Fibroblast of mammary gland (primary cell): ENCODE results near the gene CLOCK.
"Not testable (repeated sequence)": the region's sequence is repeated elsewhere in the genome, so short reads cannot be mapped to it uniquely, and the experiment has no call there.

ENCODE experiments used
- DNase-seq: peaks from one replicate; pipeline ENCODE4 v3.0.0-alpha.2; 2010; ENCODE audit warnings: low read depth
- H3K4me3 ChIP-seq: 2 replicates; pipeline ENCODE4 v1.5.1; 2011; ENCODE audit warnings: low read depth, mild to moderate bottlenecking, low read length, moderate library complexity; ENCODE audit not compliant: control insufficient read depth
- TF ChIP-seq, protein P1 (sequence below): conservative IDR thresholded peaks from 2 replicates; pipeline ENCODE4 v1.5.1; 2011; ENCODE audit warnings: low read depth, low read length, inconsistent platforms; ENCODE audit not compliant: control insufficient read depth, insufficient read depth

Gene CLOCK

DNA sequence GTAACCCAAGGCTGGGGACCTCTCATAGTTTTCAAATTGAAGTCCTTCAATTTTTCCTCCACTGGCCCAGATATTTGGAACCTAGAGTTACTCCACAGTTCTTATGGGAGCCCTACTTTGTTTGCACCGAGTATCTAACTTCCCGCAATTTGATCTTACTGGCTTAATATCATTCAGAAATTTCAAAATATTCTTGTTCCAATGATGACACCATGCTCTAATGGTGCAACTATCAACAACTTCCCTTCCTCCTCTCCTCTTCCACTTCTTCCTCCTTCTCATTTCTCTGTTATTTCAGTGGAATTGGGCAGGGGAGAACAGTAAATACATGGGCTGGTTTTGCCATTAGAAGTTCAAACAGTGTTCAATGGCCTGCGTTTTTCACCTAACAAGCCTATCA is 25.1 kb upstream of the CLOCK start:
- TF ChIP-seq, protein P1, sequence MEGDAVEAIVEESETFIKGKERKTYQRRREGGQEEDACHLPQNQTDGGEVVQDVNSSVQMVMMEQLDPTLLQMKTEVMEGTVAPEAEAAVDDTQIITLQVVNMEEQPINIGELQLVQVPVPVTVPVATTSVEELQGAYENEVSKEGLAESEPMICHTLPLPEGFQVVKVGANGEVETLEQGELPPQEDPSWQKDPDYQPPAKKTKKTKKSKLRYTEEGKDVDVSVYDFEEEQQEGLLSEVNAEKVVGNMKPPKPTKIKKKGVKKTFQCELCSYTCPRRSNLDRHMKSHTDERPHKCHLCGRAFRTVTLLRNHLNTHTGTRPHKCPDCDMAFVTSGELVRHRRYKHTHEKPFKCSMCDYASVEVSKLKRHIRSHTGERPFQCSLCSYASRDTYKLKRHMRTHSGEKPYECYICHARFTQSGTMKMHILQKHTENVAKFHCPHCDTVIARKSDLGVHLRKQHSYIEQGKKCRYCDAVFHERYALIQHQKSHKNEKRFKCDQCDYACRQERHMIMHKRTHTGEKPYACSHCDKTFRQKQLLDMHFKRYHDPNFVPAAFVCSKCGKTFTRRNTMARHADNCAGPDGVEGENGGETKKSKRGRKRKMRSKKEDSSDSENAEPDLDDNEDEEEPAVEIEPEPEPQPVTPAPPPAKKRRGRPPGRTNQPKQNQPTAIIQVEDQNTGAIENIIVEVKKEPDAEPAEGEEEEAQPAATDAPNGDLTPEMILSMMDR: no peak
- H3K4me3 ChIP-seq: no peak overlapping the region

DNA sequence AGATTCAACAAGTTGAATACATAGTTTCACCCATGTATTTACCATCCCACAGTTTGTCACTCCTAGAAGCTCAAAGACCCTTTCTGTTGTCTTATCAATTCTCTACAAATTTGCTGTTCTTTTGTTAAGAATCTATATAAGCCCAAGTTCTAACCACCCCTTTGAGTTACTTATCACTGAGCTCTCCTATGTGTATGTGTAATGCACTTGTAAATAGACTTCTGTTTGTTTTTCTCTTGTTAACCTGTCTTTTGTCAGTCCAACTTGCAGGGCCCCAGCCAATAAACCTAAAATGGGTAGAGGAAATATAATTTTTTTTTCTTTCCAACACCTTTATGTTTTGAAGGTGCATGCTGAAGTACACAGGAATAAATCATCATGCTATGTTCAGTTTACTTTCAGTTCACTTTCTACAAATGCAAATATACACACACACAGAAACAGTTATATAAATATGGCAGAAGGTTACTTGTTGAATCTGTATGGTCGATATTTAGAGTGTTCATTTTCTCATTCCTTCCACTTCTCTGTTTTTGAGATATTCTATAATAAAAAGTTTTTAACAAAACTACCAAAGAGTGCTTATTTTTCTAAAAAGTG is 22.3 kb upstream of the CLOCK start:
- no peak for DNase-seq
- H3K4me3 ChIP-seq: no peak overlapping the region
- TF ChIP-seq, protein P1: no peak

More for the DNA sequence above, 25.1 kb upstream of the CLOCK start:
- DNase-seq: no peak

DNA sequence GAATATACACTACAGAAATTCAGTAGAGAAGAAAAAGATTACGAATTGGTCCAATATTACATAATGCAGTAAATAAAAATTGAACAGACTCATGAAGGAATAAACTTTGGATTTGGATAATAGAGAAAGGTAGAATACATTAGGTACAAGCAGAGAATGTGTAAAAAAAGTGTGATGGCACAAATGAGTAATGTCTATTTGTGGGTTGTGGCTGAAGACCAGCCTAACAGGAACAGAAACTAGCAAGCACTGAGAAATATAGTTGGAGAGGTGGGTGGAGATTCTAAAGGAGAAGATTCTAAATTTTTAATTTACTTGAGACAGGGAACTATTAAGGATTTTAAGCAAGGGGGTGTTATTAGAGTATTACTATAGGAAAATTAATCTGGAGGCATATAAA is 15.2 kb upstream of the CLOCK start:
- H3K4me3 ChIP-seq: no peak overlapping the region
- DNase-seq: no peak
- TF ChIP-seq, protein P1: no peak

DNA sequence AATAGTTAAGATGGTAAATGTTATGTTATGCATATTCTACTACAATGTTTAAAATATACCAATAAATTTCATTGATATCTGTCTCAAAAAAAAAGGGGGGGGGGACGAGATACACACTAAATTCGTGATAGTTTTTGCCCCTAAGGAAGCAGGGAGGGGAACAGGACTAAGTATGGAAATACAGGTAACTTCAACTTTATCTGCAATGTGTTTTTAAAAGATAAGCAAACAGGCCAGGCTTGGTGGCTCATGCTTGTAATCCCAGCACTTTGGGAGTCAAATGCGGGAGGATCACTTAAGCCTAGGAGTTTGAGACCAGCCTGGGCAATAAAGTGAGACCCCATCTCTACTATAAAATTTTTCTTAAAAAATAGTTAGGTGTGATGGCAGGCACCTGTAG is 13.4 kb upstream of the CLOCK start:
- TF ChIP-seq, protein P1: no peak
- no peak overlapping the region for H3K4me3 ChIP-seq
- no peak for DNase-seq

DNA sequence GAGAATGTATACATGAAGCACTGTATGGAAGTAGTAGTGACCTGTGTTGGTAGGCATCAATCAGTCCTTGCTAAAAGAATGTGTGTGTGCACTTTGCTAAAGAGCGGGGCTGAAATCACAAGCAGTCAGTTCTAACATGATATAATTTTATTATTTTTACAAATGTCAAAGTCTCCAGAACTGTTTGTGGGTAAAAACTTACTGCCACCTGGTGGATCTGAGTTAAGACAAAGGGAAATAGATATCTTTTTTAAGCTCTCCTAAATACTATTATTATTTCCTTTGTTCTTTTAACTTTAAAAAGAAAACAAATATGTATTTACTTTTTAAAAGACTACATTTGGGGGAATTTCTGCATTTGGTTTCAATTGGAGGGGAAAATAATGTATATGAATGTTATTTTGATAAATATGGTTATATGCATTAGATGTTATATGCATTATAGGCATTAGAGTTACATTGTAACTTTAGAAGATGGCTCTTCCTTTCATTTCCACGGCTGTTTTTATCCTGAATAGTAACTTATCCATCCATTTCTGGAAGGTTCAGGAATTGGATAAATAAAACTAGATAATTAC is 7.8 kb upstream of the CLOCK start:
- peak; percentile 74 for DNase-seq
- TF ChIP-seq, protein P1: peak; percentile 62
- H3K4me3 ChIP-seq: no peak overlapping the region

DNA sequence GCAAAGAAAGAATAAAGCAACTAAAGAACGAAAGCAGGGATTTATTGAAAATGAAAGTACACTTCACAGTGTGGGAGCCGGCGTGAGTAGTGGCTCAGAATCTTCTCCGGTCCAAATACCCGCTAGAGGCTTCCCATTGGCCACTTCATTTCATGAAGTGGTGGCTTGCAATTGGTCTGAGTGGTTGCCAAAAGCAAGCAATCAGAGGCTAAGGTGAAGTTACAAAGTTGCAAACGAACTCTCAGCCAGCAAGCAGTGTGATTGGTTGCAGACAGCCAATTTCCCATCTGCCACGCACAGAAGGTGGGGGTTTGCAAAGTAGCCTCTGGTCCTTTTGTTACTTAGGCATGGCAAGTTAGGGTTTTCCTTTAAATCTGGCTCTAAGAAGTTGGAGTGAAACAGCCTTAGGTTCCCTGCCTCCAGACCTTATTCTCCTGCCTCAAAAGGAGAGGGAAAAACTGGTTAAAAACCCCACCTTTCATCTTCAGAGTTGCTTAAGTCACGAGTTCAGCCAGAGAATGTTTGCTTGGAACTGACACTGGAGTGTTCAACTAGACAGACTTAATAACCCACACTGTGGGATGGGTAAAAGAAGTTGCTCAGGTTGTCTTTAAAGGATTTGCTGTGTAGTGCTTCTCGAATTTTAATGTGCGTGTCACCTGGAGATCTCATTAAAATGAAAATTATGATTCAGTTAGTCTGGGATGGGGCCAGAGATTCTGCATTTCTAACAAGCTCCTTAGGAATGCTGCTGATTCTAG is 6.9 kb upstream of the CLOCK start:
- H3K4me3 ChIP-seq: peak overlapping the region; percentile 42
- DNase-seq: peak; percentile 90
- TF ChIP-seq, protein P1: no peak

DNA sequence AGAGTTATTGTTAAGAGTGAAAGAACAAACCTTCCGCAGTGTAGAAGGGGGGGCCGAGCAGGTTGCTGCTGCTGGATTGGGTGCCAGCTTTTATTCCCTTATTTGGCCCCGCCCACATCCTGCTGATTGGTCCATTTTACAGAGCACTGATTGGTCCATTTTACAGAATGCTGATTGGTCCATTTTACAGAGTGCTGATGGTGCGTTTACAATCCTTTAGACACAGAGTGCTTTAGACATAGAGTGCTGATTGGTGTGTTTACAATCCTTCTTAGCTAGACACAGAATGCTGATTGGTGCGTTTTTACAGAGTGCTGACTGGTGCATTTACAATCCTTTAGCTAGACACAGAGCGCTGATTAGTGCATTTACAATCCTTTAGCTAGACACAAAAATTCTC is 5.3 kb upstream of the CLOCK start:
- H3K4me3 ChIP-seq, DNase-seq: not testable (repeated sequence)
